Hepatic stellate cell (primary cell): ENCODE results near the gene PLAAT3.
"Not testable (repeated sequence)": the region's sequence is repeated elsewhere in the genome, so short reads cannot be mapped to it uniquely, and the experiment has no call there.

Source experiments
- DNase-seq: peaks from one replicate; pipeline ENCODE4 v3.0.0; 2011; ENCODE audit warnings: low spot score

The PLAAT3 gene

DNA sequence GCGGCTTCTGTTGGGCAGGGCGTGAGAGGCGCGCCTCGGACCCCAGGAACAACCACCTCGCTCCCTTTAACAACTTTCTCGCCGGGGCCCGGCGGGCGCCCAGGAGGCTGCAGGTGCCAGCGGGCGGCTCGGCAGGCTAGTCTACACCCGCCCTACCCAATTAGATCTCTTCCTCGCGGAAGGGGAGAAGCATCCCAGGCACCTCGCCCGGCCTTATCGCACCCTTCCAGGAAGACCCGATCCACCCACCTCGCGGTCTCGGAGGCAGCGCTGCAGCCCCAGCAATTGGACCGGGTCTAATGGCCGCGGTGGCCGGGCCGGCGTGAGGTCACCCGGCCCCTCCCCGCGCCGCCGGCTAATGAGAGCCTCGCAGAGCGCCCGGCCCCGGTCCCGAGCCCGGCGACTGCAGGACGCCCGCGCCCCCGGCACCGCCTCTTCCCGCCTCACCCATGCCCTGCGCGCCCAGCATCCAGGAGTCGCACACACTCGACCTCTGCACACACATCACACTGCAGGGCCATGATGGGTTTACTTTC lies at the start of gene PLAAT3:
TSS of gene PLAAT3 (minus strand) at position 298 of the 536 bp plus-strand sequence. CDS start 419 bp downstream, outside the sequence.
- peak; percentile 51 for DNase-seq

DNA sequence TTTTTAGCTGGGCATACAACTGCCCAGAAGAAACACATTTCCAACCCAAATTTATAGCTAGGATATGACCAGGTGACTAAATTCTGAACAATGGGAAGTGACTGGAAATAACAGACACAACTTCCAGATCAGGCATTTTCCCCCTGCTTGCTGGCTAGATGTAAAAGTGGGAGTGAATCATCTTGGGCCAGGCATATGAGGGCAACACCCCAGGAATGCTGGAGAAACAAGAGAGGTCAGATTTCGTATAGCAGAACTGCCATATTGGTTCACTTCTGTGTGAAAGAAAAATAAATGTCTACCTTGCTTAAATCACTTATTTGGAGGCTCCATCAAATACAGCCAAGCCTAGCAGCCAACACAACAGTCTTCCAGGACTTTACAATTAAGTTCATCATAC lies 49.6 kb upstream of the PLAAT3 start:
- DNase-seq: peak; percentile 58

DNA sequence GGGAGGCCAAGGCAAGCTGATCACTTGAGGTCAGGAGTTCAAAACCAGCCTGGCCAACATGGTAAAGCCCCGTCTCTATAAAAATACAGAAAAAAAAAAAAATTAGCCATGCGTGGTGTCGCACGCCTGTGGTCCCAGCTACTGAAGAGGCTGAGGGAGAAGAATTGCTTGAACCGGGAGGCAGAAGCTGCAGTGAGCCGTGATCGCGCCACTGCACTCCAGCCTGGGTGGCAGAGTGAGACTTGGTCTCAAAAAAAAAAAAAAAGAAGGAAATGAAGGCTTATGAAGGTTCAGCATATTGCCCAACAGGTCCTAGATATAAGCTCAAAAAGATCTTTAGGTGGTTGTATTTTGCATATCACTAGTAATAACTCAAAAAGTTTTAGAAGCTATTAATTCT lies 46.7 kb upstream of the PLAAT3 start:
- no peak for DNase-seq

GRCh38 chr11:63652671-63653070 lies 38.4 kb upstream of the PLAAT3 start:
- no peak for DNase-seq

DNA sequence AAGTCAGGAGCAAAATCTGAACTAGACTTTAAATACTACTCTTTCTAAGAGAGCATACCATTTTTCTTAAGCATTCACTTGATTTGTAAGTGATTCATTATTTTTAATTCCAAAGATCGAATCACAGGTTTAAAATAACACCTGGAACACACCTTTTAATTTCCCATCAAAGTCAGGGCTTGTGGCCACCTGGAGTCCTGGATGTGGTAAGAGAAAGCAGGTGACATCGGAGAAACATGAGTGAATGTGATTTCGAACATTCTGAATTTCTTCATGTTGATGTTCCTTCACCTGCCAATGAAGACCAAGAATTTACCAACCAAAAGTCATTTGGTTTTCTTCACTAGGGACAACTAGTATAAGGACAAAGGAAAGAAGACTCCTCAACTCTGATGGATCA lies 29.0 kb upstream of the PLAAT3 start:
- DNase-seq: no peak

DNA sequence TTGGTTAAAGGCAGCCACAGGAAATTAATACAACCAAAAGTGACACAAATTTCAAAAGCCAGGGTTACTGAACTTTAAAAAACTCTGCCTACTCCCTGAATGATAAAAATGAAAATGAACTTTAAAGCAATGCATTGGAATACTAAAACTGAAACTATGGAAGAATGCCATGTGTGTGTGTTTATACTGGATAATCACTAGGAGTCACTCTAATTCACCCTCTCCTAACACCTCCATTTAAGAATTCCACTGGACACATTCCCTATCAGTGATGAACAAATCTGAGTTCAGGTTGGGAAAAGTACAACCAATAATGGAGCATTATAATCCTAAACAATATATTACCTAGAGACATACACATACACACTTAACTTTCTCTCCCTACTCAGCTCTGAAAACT lies 27.5 kb upstream of the PLAAT3 start:
- no peak for DNase-seq

DNA sequence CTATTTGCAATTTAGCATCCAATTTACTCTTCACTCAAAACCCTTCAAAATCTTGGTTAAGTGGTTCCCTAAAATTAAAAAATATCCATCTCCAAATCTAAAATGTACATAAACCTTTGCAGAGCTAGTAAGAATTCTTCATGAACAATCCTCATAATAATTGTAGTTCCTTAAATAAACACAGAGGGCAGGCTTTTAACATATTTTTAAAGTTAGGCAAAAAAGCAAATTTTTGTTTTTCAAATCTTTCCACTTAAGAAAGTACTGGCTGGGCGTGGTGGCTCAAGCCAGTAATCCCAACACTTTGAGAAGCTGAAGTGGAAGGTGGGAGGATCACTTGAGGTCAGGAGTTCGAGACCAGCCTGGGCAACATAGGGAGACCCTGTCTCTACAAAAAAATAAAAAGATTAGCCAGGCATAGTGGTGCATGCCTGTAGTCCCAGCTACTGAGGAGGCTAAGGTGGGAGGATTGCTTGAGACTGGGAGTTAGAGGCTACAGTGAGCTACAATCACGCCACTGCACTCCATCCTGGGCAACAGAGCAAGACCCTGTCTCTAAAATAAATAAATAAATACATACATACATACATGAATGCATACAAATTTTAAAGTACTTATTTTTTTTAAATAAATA lies 25.1 kb upstream of the PLAAT3 start:
- no peak for DNase-seq

DNA sequence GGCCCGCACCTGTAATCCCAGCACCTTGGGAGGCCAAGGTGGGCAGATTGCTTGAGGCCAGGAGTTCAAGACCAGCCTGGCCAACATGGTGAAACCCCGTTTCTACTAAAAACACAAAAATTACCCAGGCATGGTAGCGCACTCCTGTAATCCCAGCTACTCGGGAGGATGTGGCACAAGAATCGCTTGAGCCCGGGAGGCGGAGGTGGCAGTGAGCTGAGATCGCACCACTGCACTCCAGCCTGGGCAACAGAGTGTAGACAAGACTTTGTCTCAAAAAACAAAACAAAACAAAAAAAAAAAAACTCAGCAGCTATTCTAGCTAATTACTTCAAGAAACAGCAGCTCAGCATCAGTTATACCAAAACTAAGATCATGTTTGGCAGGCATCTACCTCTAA lies 24.2 kb upstream of the PLAAT3 start:
- not testable (repeated sequence) for DNase-seq

DNA sequence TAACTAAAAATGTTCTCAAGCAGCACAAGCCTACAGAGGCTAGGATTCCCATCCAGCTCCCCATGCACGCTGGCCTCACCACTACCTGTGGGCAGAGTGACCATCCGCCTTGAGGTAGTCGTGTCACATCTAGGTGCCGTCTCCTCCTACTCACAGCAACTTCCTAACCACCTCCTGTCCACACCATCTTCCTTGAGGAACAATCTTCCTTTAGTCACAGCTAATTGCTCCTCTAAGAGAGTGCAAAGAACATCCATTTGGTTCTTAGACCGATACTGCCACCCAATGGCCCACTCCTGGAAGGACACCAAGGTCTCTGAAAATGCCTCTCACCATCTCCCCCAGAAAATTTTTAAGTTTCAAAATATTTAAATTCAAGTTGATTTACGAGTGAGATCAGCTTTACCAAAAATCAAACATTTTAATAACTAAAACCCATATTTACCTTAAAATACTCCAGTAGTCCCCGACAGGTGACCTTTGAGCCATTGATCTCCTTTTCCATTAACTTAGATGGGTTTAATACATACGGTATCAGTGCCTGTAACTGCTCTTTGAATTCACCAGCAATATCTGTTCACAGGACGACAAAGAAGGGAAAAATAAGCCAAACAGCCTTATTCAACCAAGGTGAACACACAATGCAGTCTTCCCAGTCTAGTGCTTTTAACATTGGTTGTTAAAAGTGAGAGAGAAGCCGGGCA lies 21.7 kb upstream of the PLAAT3 start:
- DNase-seq: peak; percentile 75

GRCh38 chr11:63629426-63629825 lies 15.2 kb upstream of the PLAAT3 start:
- no peak for DNase-seq

- DNase-seq: no peak
These were observed 9.4 kb upstream of the PLAAT3 start for GRCh38 chr11:63623513-63624140.

DNA sequence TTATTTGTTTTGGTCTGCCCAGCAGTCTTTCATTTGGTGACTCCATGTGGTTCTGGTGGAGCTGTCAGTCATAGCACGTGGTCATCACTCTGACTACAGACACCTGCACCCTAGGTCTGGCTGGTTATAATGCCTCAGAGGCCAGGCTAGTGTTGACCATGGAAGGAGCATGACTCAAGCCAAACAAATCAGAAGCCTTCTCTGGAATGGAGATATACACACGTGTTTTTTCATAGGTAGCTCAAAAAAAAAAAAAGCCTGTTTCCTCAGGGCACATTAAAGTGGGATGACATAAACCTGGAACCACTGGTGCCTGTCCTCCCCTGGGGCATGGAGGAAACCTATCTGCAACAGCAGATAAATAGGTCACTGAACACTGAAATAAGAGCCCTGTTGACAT lies 8.1 kb upstream of the PLAAT3 start:
- no peak for DNase-seq

DNA sequence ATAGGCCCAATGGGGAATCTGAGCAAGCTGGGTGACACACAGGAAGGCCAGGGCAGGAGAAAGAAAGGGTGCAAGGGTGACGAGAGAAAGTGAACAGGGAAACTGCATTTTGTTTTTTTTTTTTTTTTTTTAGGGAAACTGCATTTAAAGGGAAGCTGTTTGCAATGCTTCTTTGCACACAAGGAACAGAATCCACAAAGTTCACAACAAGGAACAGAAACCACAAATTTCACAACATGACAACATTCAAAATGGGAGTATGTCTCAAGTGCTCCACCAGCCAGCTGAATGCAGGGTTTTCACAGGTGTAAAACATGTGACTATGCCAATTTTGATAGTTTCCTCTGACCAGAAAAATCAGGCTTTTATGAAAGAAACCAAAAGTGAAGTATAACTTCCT lies 6.8 kb upstream of the PLAAT3 start:
- no peak for DNase-seq

DNA sequence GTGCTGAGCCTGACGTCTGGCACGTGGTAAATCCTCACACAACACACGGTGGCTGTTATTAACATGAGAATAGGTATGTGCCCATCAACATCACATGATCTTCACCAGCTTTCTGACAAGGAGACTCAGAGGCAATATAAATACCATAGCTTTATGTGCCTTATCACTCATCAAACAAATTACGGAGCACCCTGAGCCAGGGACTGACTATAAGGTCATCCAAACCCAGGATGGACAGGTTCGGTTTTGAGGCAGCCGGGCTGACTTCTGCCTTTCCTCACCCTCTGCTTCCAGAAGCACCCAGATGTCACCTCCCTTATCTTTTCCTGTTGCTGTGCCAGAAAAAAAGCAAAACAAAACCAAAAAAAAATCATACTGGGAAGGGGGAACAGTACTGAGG lies 5.7 kb upstream of the PLAAT3 start:
- DNase-seq: no peak

GRCh38 chr11:63617686-63618085 lies 3.5 kb upstream of the PLAAT3 start:
- not testable (repeated sequence) for DNase-seq

DNA sequence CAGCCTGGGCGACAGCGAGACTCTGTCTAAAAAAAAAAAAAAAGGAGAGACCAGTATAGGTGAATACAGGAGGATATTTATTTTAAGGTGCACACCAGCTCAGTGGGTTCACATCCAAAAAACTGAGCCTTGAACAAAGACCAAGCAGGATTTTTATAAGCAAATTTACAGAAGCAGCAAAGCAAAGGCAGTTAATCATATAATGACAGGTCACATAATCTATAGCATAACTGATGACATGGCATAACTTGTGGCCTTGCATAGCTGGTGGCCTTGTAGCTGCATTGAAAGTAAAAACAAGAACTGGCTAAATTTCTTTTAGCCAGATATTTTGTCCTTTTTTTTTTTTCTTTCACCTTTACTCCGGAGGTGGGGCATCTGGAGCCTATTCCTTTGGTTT lies 2.7 kb upstream of the PLAAT3 start:
- DNase-seq: no peak

DNA sequence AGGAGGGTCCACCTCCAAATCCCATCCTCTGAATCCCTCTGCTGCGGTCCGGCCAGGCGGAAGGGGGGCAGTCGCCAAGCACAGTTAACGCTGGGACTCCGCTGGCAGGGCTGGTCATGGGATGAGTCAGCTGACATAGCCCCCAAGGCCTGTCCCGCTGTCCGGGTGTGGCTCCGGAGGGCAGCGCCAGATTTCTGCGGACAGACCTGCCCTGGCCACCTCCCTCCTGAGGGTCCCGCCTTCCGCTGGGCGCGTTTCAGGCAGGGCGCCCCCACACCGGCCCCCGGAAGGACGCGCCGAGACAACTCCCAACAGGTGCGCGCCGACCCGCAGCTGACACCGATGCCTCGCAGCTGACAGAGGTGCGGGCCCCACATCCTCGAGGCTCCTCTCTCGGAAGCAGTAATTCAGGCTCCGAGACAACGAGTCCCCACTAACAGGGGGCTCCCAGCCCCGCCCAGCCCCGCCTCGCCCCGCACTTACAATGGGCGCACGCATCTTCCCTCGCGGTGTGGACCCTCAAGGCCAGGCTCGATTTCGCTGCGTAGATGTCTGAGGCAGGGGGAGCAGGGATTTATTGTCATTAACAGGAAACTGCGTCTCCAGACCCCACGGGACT lies 607 bp downstream of the PLAAT3 start:
- peak; percentile 27 for DNase-seq

- no peak for DNase-seq
These were observed 2.1 kb downstream of the PLAAT3 start for GRCh38 chr11:63612181-63612580.

DNA sequence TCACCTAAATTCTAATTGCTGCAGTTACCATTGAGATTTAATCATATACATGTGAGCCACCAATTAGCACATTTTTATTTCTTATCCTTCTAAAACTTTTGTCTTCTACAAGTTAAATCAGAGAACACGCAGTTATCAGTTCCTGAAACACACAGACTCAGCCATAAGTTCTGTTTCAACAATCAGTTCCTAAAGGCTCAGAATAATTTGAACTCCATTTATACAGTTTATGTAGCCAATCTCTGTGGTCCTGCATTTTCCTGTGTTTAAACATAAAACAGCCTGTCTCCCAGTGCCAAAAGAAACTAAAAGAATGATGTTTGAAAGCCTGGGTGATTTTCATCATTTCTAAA lies 2.9 kb downstream of the PLAAT3 start:
- DNase-seq: no peak

- DNase-seq: no peak
These were observed 3.4 kb downstream of the PLAAT3 start for GRCh38 chr11:63610604-63611394.

- no peak for DNase-seq
These were observed 4.2 kb downstream of the PLAAT3 start for GRCh38 chr11:63609971-63610580.

DNA sequence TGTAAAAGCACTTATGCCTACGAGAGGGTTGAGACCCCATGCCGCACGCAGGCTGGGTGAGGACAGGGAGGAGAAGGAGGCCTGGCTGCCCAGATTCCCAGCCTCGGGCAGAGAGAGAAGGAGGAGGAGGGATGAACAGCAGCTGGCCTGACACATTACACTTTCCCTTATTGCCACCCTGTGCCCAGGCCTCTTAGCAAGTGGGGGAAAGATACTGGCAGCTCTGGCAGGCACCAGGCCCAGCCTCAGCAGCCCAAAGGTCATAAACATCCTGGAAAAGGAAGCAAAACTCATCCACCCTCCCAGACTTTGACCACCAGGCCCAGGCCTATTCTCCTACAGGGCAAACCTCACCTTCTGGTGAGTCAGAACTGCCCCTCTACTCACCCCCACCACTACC lies 4.7 kb downstream of the PLAAT3 start:
- no peak for DNase-seq
